ENCODE measurements around the gene DEAF1.

The DEAF1 gene

DNA sequence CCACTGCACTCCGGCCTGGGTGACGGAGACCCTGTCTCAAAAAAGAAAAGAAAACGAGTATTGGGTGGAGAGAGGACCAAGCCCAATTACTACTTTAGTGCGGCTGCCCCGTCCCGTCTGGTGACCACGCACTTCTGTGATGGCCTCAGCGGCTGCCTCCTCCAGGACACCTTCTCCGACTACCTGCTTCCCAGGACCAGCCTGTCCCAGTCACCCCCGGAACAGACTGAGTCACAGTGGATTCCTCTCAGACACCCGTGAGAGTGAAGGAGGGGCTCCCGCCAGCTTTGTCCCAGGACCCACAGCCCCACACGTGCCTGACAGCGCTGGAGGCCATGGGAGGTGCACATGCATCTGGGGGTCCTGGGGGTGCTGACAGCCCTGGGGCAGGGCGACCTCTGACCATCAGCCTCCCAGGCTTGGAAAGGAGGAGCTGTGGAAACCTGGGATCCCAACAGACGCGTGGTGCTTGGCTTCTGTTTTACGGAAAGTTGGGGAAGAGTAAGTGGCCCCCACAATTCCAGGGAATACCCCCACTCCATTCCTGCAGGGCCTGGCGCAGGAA, 53.1 kb downstream of the DEAF1 start:
- no peak for DNase-seq

DNA sequence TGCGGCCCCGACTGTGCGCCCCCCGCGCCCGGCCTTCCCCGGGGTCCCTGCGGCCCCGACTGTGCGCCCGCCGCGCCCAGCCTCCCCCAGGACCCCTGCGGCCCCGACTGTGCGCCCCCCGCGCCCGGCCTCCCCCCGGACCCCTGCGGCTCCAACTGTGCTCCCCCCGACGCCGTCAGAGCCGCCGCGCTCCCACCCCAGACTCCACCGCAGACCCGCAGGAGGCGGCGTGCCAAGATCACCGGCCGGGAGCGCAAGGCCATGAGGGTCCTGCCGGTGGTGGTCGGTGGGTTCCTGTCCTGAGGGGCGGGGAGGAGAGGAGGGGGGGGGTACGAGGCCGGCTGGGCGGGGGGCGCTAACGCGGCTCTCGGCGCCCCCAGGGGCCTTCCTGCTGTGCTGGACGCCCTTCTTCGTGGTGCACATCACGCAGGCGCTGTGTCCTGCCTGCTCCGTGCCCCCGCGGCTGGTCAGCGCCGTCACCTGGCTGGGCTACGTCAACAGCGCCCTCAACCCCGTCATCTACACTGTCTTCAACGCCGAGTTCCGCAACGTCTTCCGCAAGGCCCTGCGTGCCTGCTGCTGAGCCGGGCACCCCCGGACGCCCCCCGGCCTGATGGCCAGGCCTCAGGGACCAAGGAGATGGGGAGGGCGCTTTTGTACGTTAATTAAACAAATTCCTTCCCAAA, 54.9 kb downstream of the DEAF1 start:
- DNase-seq, result no peak

- DNase-seq, result no peak
These were observed 55.6 kb downstream of the DEAF1 start for GRCh38 chr11:639332-639955.

GRCh38 chr11:638631-639331, 56.2 kb downstream of the DEAF1 start:
- DNase-seq, result no peak

DNA sequence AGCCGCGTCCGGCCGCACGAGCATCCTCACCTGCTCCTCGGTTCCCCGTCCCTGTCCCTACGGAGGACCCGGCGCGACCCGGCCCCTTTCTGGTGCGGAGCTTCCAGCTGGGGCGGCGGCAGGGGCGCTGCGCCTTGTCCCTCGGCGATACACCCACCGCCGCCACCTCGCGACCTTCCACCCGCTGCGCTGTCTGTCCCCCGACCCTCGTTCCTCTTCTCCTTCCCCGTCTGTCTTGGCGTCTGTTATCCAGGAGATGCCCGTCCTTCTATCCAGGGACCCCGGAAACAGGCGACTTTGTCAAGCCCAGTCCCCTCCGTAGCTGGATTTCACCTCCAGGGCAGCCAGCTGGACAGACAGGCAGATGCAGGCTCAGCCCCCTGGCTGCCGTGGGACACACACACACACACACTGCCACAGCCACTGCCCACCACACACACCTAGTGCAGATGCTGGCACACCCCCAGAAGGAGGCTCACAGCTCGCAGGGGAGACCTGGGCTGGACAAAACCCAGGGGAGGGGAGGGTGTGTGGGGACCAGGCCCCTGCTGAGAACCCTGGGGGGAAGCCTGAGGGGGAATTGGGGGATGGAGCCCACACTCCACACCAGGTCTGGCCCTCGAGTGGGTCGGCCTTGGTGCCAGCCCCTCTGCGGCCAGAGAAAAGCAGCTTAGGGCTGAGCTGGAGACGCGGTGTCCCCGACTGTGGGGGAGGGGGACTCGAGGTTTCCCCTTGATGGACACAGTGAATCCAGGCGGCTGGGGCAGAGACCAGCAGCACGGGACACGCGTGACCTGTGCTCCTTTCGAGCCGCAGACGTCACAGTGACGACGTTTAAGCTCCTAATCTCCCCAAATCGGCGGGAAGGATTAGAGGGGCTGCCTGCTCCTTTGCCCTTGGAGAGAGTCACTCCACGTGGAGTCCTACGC, 57.2 kb downstream of the DEAF1 start:
- no peak for DNase-seq

DNA sequence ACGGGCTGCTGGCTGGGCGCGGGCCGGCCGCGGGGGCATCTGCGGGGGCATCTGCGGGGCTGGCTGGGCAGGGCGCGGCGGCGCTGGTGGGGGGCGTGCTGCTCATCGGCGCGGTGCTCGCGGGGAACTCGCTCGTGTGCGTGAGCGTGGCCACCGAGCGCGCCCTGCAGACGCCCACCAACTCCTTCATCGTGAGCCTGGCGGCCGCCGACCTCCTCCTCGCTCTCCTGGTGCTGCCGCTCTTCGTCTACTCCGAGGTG, 57.8 kb downstream of the DEAF1 start:
- DNase-seq, result no peak

DNA sequence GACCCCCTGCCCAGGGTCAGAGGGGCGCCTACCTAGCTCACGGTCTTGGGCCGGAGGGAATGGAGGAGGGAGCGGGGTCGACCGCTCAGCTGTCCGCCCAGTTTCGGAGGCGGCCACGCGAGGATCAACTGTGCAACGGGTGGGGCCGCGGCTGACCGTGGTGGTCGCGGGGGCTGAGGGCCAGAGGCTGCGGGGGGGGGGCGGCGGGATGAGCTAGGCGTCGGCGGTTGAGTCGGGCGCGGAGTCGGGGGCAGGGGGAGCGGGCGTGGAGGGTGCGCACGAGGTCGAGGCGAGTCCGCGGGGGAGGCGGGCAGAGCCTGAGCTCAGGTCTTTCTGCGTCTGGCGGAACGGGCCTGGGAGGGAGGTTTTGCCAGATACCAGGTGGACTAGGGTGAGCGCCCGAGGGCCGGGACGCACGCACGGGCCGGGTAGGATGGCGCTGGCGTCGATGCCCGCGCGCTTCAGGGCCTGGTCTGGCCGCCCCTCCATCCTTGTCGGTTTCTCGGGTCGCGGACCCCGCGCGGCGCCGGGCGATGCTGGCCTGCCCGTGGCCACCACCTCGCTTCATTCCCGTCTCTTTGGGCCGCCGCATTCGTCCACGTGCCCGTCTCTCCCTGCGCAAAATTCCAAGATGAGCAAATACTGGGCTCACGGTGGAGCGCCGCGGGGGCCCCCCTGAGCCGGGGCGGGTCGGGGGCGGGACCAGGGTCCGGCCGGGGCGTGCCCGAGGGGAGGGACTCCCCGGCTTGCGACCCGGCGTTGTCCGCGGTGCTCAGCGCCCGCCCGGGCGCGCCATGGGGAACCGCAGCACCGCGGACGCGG, 58.3 kb downstream of the DEAF1 start, which contains the start of gene DRD4:
TSS of gene DRD4 (plus strand) at position 759 of the 822 bp plus-strand sequence. CDS start at position 795, 36 bp downstream.
- DNase-seq, result no peak

- no peak for DNase-seq
These were observed 59.0 kb downstream of the DEAF1 start for GRCh38 chr11:635945-636510.

- DNase-seq, result no peak
These were observed 64.2 kb downstream of the DEAF1 start for GRCh38 chr11:630871-631270.

DNA sequence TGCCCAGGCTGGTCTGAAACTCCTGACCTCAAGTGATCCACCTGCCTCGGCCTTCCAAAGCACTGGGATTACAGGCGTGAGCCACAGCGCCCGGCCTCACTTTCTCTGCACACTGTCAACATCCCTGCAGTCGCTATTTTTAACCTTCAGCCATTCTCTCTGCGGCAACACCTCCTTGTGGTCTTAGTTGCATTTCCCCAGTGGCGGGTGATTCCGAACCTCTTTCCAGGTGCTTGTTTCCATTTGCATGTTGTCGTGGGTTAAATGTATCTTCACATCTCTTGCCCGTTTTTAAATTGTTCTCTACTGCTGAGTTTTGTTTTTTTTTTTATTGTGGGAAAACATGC, 65.8 kb downstream of the DEAF1 start:
- DNase-seq, result no peak

DNA sequence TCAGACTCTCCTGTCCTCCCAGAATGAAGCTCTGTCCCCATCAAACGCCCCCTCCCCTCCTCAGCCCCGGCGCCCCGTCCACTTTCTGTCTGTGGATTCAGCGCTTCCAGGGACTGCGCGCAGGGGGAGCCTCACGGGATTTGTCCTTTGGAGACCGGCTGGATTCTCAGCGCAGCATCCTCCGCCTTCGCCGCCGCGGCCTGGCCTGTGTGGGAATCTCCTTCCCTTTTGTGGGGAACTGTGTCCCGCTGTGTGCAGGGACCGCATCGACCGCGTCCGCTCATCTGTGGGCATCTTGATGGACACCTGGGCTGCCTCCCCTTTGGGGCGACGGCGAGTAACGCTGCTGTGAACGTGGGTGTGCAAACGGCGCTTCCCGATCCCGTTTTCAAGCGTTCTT, 67.0 kb downstream of the DEAF1 start:
- no peak for DNase-seq

DNA sequence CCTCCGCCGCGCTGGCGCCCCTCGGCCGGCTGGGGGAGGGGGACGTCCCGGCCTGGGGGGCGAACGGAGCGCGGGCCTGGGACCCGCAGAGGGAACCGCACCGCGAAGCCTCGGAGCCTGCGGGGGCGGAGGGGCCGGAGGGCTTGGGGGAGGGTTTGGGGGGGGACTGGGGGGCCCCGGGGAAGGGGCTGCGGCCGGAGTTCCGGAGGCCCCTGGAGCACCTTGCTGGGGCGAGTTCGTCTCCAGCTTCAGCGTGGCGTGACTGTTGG, 67.8 kb downstream of the DEAF1 start:
- DNase-seq, result no peak

DNA sequence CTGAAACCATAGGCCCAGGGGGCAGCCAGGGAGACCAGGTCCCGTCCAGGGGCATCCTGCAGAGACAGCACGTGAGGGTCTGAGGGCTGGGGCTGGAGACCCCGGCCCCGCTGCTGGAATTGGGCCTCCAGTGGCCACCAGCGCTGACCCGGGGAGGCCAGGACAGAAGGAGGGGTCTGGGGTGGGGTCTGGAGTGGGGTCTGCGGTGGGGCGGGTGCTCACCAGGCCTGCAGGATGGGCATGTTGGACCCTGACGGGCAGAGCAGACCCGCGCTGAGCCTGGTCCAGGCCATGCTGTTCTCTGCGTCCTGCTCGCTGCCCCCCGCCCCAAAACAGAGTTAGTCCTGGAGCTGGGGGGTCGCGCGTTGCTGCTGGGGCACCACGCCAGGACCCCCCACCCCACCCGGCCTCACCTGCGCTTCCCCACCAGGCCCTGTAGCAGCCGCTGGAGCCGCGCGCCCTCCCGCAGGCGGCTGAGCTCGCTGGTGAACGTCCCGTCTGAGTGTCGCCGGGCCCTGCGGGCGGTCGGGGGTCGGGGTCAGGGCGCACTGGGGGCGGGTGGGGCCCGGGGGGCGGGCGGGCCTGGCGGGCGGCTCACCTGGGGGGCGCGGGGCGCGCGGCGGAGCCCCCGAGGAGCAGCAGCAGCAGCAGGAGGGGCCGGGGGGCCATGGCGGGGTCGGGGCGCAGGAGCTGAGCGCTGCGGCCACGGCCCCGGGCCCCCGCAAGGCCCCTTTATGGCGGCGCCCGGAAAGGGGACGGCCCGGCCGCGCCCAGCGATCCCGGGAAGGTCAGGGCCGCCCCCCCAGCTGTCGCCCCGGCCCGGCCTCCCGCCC, 68.3 kb downstream of the DEAF1 start, which contains the start of gene SCT:
TSS of gene SCT (minus strand) at position 707 of the 833 bp plus-strand sequence. CDS start at position 669, 38 bp downstream.
- DNase-seq, result no peak

- no peak for DNase-seq
These were observed 69.3 kb downstream of the DEAF1 start for GRCh38 chr11:625636-626268.

DNA sequence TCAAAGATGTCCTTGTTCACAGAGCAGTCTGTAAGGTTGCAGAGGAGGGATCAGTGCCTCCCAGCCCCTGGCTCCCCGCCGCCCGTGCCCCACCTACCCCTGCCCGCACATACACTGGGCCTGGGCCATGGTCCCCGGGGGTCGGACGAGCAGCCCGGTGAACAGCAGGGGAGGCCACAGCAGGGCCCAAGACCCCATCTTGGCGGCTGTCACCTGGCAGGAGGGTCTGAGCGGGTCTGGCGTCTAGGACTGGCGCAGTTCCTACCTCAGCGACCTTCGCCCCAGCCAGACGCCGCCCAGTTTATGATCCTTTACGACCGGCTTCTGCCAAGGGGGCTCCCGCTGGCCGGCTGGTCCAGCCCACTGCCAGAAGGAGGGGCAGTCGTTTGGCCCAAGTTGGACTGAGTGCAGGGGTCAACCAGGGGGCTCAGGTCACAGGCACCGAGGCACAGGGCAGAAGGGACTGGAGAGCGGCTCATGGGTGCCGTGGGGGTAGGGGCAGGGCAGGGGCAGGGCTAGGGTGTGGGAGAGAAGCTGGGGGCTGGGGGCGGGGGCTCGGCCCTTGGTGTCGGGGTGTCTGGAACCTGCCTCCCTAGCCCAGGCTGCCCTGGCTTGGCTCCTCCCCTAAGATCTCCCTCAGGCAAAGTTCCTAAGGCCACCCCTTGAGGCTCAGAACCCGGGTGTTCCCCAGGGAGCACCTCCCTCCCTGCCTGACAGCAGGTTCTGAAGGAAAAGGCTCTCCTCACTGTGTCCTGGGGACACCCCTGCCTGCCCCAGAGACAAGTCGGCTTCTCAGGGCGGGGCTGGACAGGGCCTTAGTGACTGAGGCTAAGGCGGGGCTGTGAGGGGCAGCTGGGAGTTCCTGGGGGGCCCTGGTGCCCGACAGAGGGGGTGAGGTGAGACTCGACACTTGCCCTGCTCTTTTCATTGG, 70.1 kb downstream of the DEAF1 start, which contains the start of gene CDHR5:
TSS of gene CDHR5 (minus strand) at position 251 of the 931 bp plus-strand sequence. CDS start at position 198, 53 bp downstream.
- DNase-seq, result no peak

DNA sequence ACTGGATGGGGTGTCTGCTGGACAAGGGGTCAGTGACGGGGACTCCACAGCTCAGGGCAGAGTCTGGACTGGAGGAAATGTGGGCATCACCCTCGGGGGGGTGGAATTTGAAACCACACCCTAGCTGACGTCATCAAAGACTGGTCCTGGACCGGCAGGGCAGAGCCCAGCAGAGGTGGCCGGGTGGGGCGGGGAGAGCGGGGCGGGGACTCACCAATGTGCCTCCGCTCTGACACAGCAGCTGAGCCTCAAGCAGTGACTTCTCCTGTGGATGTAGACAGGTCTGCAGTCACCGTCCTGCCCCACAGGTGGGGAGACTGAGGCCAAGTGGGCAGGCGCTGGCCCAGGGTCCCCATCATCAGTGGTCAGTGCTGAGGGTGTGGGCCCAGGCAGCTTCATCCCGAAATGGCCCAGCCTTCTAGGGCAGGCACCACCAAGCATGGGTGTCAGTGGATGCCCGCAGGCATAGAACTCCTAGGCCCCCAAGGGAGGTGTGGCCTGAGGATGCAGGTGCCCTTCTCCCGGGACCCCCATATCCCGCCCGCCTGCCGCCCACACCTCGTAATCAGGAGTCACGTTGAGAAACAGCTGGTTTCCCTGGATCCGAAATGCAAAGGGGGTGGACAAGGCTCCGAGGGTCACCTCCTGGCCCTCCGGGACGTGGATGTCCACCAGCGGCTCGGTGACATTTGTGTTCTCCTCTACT, 70.9 kb downstream of the DEAF1 start:
- no peak for DNase-seq

DNA sequence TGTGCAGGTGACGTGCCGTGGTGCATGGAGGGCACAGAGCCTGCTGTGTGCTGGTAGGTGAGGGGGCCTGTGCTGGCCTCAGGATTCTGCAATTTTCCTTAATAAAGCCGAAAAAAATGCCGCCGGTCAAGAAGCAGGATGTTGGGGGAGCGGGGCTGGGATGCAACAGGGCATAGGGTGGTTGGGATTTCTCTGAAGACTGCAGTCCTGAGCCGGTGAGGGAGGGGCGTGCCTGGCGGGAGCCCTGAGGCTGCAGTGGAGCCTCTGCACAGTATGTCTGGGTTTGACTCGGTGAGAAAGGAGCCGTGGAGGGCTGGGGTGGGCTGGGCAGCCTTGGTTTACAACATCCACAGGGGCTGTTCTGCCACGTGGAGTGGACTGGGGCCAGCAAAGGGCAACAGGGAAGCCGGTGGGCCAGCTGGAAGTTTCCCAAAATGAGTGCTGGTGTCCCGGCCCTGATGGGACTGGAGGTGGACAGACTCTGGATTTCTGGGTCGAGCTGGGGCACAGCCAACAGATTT, 71.6 kb downstream of the DEAF1 start:
- no peak for DNase-seq

GRCh38 chr11:621838-622237, 73.2 kb downstream of the DEAF1 start:
- DNase-seq, result no peak
